HG03469 (cell line): Measurements from ENCODE around the gene ZNF385D.
"Not testable (repeated sequence)": the region's sequence is repeated elsewhere in the genome, so short reads cannot be mapped to it uniquely, and the experiment has no call there.

Experiments
- ATAC-seq: cut with Tn5 transposase; IDR thresholded peaks from one replicate; pipeline ENCODE4 v1.9.1; 2021; ENCODE audit warnings: mild to moderate bottlenecking, moderate library complexity, moderate number of reproducible peaks; ENCODE audit not compliant: unreplicated experiment

ZNF385D gene

GRCh38 chr3:21524133-21524532 is 226.9 kb downstream of the ZNF385D start:
- ATAC-seq: no peak

- no peak for ATAC-seq
Observed at GRCh38 chr3:21520106-21520963, 230.7 kb downstream of the ZNF385D start.

- no peak for ATAC-seq
Observed at GRCh38 chr3:21517184-21517583, 233.8 kb downstream of the ZNF385D start.

GRCh38 chr3:21515417-21515816 is 235.6 kb downstream of the ZNF385D start:
- no peak for ATAC-seq

GRCh38 chr3:21509731-21510470 is 241.1 kb downstream of the ZNF385D start:
- ATAC-seq: no peak

- ATAC-seq: no peak
Observed at GRCh38 chr3:21508246-21508645, 242.8 kb downstream of the ZNF385D start.

GRCh38 chr3:21505711-21506460 is 245.1 kb downstream of the ZNF385D start:
- no peak for ATAC-seq

GRCh38 chr3:21502656-21503055 is 248.4 kb downstream of the ZNF385D start:
- ATAC-seq: no peak

GRCh38 chr3:21500834-21501233 is 250.2 kb downstream of the ZNF385D start:
- ATAC-seq: no peak

GRCh38 chr3:21490671-21491070 is 260.3 kb downstream of the ZNF385D start:
- ATAC-seq: not testable (repeated sequence)

GRCh38 chr3:21487520-21487919 is 263.5 kb downstream of the ZNF385D start:
- ATAC-seq: no peak

- ATAC-seq: not testable (repeated sequence)
Observed at GRCh38 chr3:21486024-21486935, 264.7 kb downstream of the ZNF385D start.

GRCh38 chr3:21484828-21485144 is 266.2 kb downstream of the ZNF385D start:
- ATAC-seq: no peak

- ATAC-seq: no peak
Observed at GRCh38 chr3:21484057-21484827, 266.8 kb downstream of the ZNF385D start.

- ATAC-seq: no peak
Observed at GRCh38 chr3:21481991-21482390, 269.0 kb downstream of the ZNF385D start.

GRCh38 chr3:21477541-21478288 is 273.3 kb downstream of the ZNF385D start:
- no peak for ATAC-seq

- no peak for ATAC-seq
Observed at GRCh38 chr3:21466476-21466875, 284.5 kb downstream of the ZNF385D start.

- ATAC-seq: no peak
Observed at GRCh38 chr3:21464746-21465145, 286.3 kb downstream of the ZNF385D start.

GRCh38 chr3:21463319-21463718 is 287.7 kb downstream of the ZNF385D start:
- no peak for ATAC-seq
